Heart right ventricle (tissue), 16 donors: ENCODE results near the gene SLC25A1. TPM values are rescaled to one million over a fixed set of nuclear protein-coding genes. Genes with fewer than 3 reads are reported as not detected.

Experiments used
- ATAC-seq, 8 donors: fragments of 200-7000 bp; cut with Tn5 transposase; one replicate each; pipeline ENCODE4 v1.9.1; 2020; ENCODE audit warnings: mild to moderate bottlenecking in 8 of 8, moderate library complexity in 8 of 8, moderate number of reproducible peaks in 1 of 8
- DNase-seq, 2 donors: peaks; one replicate each; pipeline ENCODE4 v3.0.0-alpha.2; 2020
- H3K27ac ChIP-seq, 10 donors: fragments of 200-600 bp; sonication (generic) in 2 of 10; one replicate each; pipeline versions ENCODE4 v1.5.0 to v1.8.0; 2020 to 2022; ENCODE audit warnings: mild to moderate bottlenecking in 3 of 10
- H3K27me3 ChIP-seq, 7 donors: fragments of 200-600 bp; one replicate each; pipeline ENCODE4 v1.8.0; 2021 to 2022; ENCODE audit warnings: mild to moderate bottlenecking in 2 of 7
- H3K36me3 ChIP-seq, 9 donors: fragments of 200-600 bp; sonication (generic) in 1 of 9; one replicate each; pipeline versions ENCODE4 v1.5.0 to v1.8.0; 2020 to 2022; ENCODE audit warnings: mild to moderate bottlenecking in 2 of 9
- H3K4me1 ChIP-seq, 9 donors: fragments of 200-600 bp; sonication (generic) in 1 of 9; one replicate each; pipeline versions ENCODE4 v1.5.0 to v1.8.0; 2020 to 2022; ENCODE audit warnings: mild to moderate bottlenecking in 4 of 9
- H3K4me3 ChIP-seq, 10 donors: fragments of 200-600 bp; sonication (generic) in 2 of 10; one replicate each; pipeline versions ENCODE4 v1.5.0 to v1.8.0; 2020 to 2022; ENCODE audit warnings: mild to moderate bottlenecking in 7 of 10, moderate library complexity in 2 of 10
- H3K9me3 ChIP-seq, 11 donors: fragments of 200-600 bp in 10 of 11; sonication (generic) in 2 of 11; one replicate each; pipeline versions ENCODE4 v1.5.0 to v1.8.0; 2013 to 2022; ENCODE audit warnings: mild to moderate bottlenecking in 2 of 11, control low read depth in 1 of 11, moderate library complexity in 1 of 11
- WGBS, 2 donors: extraction: QIAGEN DNeasy Blood & Tissue Kit; methylation state at CpG; one replicate each; pipeline ENCODE4 v1.1.7; 2013; ENCODE audit warnings: inconsistent platforms in 1 of 2; 5-methylcytosine and 5-hydroxymethylcytosine counted together
- intact Hi-C, 10 donors: fragments of 100-400 bp; cut with DNase I; formaldehyde crosslinking; loops; one replicate each; pipeline versions ENCODE4 v1.11.1 to v1.14.2; 2022
- long read RNA-seq, 3 donors: library from polyadenylated mRNA; unstranded; transcript quantifications; one replicate each; pipeline ENCODE4 v2.0.0, GENCODE V29; 2020 to 2021
- polyA plus RNA-seq, 2 donors: library from polyadenylated mRNA; stranded (reverse); fragments of 200-250 nt; gene quantifications; one replicate each; pipeline ENCODE4 v1.2.3, GENCODE V29; 2013
- total RNA-seq, 10 donors: library from RNA; stranded (reverse); fragmentation: NEBNext Ultra II Directional in 3 of 10; extraction: Animal tissue kit (Norgen Biotek cat#: 25700) in 3 of 10; gene quantifications; one replicate each; pipeline versions ENCODE4 v1.2.1 to v1.2.4, GENCODE V29; 2021 to 2023
- TF ChIP-seq, protein P1 (sequence below), 9 donors: fragments of 200-600 bp; sonication (generic) in 2 of 9; IDR thresholded peaks; one replicate each; pipeline versions ENCODE4 v1.5.0 to v1.8.0; 2021 to 2022; ENCODE audit warnings: antibody characterized with exemption in 9 of 9, mild to moderate bottlenecking in 5 of 9, moderate library complexity in 1 of 9
- donor health status: Arrhythmogenic right ventricular cardiomyopathy.
- donor health status: ischemic (EF 13 %, LVEDD 7.1; RV severe dilation, severe dysfunction).
- donor health status: healthy with polysubstance abuse.
- donor health status: DM: no; HTN: yes; CAD: no.
- donor health status: DM: no; HTN: no; CAD: no.
- donor health status: ischemic (EF 25% LVEDD 6.9; RV normal size, moderate dysfunction).
- donor health status: ischemic (EF 25% LVEDD 5.7; RV mildly dilated, moderate dysfunction).
- donor health status: healthy.
- donor health status: DM: yes; HTN: yes; CAD: no.
- donor health status: Ischemic cardiomyopathy.
- donor health status: ischemic (EF 35%, LVEDD 5.7; RV mildly dilated, moderate dysfunction).
- donor health status: nonischemic (EF 11% LVEDD 7.7; RV severe dilation, severe dysfunction).
- donor health status: DM: yes; HTN: yes; CAD: no.
- donor health status: PGD.
- donor health status: ischemic (EF 29% LVEDD 5.4; RV normal size, mild dysfunction).
- donor health status: nonischemic (EF 23%, LVEDD 6.1; RV moderate dilation, normal function).

SLC25A1 gene
- total RNA-seq (10 to 100 TPM; 14.8 to 29.1 (median 19.9) TPM), polyA plus RNA-seq (10 to 100 TPM; 23.1 to 31.9 TPM)
- long read RNA-seq, donor 1, transcript SLC25A1-201 (9 exons, 1,648 nt): major isoform, 25 of 29 reads
- long read RNA-seq, donor 1, partial matches to known transcripts: 1 of 29 reads
- long read RNA-seq, donor 1, other reads (novel, unspliced or antisense): 3 of 29 reads
- long read RNA-seq, donor 2, transcript SLC25A1-201 (9 exons, 1,648 nt): major isoform, 16 of 23 reads
- long read RNA-seq, donor 2, partial matches to known transcripts: 2 of 23 reads
- long read RNA-seq, donor 2, other reads (novel, unspliced or antisense): 4 of 23 reads
- long read RNA-seq, donor 3, transcript SLC25A1-201 (9 exons, 1,648 nt): major isoform, 39 of 55 reads
- long read RNA-seq, donor 3, partial matches to known transcripts: 9 of 55 reads
- long read RNA-seq, donor 3, other reads (novel, unspliced or antisense): 4 of 55 reads

DNA sequence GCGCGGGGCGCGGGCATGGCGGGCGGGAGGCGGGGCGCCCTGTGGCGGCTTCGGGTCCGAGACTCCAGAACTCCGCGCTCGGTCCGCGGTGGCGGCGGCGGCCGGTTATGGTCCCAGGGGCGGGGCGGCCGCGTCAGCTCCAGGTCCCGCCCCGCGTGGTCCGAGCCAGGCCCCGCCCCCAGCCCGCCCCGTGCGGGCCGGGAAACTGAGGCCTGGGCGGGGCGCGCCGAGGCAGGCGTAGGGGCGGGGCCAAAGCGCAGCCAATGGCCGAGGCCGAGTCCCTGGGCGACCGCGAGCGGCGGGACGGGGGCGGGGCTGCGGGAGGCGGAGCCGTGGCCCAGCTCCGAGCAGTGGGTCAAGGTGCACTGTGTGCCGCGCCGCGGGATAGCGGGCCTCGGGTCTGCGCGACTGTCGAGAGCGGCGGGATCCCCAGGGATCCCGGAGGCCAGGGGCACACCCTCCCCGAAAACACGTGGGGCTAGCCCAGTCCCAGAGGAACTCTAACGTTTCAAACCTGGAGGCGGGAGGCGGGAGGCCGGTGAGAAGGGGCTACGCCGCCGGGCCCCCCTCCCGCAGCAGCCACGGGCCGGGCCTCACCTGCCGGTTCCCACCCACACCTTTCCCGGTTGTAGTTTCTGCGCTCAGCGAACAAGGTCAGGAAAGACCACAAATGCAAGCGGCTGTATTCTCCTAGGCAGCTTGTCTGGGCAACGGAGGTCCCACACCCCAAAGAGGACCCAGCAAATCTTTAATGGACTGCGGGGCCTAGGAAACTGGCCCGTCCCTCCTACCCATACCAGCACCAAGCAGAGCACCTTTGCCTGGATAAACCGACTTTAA lies at the start of gene SLC25A1:
Gene SLC25A1 (minus strand): TSS at position 80 of the 840 bp plus-strand sequence. CDS start 63 bp downstream, at position 17.
- peak; percentile 87 to 94 (median 90) for ATAC-seq
- TF ChIP-seq, protein P1, sequence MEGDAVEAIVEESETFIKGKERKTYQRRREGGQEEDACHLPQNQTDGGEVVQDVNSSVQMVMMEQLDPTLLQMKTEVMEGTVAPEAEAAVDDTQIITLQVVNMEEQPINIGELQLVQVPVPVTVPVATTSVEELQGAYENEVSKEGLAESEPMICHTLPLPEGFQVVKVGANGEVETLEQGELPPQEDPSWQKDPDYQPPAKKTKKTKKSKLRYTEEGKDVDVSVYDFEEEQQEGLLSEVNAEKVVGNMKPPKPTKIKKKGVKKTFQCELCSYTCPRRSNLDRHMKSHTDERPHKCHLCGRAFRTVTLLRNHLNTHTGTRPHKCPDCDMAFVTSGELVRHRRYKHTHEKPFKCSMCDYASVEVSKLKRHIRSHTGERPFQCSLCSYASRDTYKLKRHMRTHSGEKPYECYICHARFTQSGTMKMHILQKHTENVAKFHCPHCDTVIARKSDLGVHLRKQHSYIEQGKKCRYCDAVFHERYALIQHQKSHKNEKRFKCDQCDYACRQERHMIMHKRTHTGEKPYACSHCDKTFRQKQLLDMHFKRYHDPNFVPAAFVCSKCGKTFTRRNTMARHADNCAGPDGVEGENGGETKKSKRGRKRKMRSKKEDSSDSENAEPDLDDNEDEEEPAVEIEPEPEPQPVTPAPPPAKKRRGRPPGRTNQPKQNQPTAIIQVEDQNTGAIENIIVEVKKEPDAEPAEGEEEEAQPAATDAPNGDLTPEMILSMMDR (IDR thresholded peaks at IDR 0.05): no peak
- DNase-seq: peak; percentile 90 to 95
- Histone ChIP-seq H3K27me3 (no peaks in the 10 kb centered on the region), H3K4me1 (peaks cover 16 to 51% (median 37%) of the 10 kb centered on the region in 9 donors), H3K4me3 (peak within 1 kb of the TSS; percentile 66 to 96 (median 89)), H3K27ac (peak within 1 kb of the TSS; percentile 77 to 93 (median 88)), H3K36me3 (peaks cover 0 to 11% (median 0%) of the 10 kb centered on the region in 9 donors), H3K9me3 (no peaks in the 10 kb centered on the region)
- intact Hi-C loops: loop anchor here in 3 of 10 donors (1.0 to 5.0 kb wide), 4 partner anchors 113 to 300 kb away; partner anchors contain the start of genes CDC45 (in 2 of the 3), CLTCL1 (in 2 of the 3), HIRA (in 2 of the 3) and MRPL40 (in 2 of the 3)
- 0 to 1% methylated on average over 47 to 81 of the region's 86 CpGs for WGBS, 2 donors

DNA sequence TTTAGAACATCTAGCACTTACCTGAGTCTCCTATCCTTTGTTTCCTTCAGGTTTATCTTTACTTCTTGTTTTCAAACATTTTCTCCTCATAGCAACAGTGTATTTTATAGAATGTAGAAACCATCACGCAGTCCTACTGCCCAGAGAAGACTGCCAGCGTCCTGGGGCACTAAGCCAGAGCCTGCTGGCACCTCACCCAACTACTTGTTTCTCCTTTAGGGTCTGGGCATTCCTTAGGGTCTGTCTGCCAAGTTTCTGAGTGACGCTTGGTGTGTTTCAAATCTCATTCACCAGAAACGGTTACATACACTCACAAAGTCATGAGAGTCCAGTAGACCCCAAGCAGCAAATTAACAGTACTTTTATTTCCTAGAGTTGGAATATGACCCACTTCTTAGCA lies 49.6 kb upstream of the SLC25A1 start:
- Histone ChIP-seq H3K4me3 (no peak overlapping the region), H3K9me3 (no peaks in the 10 kb centered on the region), H3K36me3 (peaks cover 0 to 92% (median 14%) of the 10 kb centered on the region in 9 donors), H3K27me3 (no peaks in the 10 kb centered on the region), H3K27ac (no peak overlapping the region), H3K4me1 (peaks cover 0 to 16% (median 4%) of the 10 kb centered on the region in 9 donors)
- ATAC-seq (peak in 1 of 8 donors; percentile 73), DNase-seq (peak in 1 of 2 donors; percentile 35)
- 45 to 69% methylated on average over 4 of the region's 4 CpGs for WGBS, 2 donors
- TF ChIP-seq, protein P1 (IDR thresholded peaks at IDR 0.05): no peak
- intact Hi-C loops: loop anchor here in 1 of 10 donors (10.0 kb wide), 2 partner anchors 57 to 127 kb away; no protein-coding TSS in a partner anchor

DNA sequence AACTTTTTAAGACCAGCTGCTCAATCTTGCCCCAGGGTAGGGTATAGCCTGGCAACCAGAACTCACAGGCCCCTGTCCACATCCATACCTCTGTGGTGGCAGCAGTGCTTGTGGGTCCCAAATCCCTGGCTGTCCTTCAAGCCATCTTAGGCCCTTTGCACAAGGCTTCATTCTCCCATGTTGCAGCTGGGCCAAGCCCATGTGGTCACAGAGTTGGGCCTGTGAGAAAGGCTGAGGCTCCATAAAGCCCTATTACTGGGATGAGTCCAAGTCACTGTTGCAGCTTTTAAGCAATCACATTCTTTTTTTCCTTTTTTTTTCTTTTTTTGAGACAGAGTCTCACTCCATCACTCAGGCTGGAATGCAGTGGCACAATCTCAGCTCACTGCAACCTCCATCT lies 47.9 kb upstream of the SLC25A1 start:
- intact Hi-C loops: loop anchor here in 1 of 10 donors (10.0 kb wide), 2 partner anchors 58 to 128 kb away; no protein-coding TSS in a partner anchor
- peaks cover 0 to 92% (median 20%) of the 10 kb centered on the region in 9 donors for H3K36me3 ChIP-seq

More for the DNA sequence above, 47.9 kb upstream of the SLC25A1 start:
- Histone ChIP-seq H3K27ac (no peak overlapping the region), H3K4me3 (no peak overlapping the region), H3K27me3 (no peaks in the 10 kb centered on the region), H3K4me1 (peaks cover 0 to 16% (median 4%) of the 10 kb centered on the region in 9 donors), H3K9me3 (no peaks in the 10 kb centered on the region)
- DNase-seq (no peak), ATAC-seq (no peak)
- TF ChIP-seq, protein P1 (IDR thresholded peaks at IDR 0.05): no peak
